PFSK-1 (cell line): ENCODE data around the gene FCGR2B.

Experiments
- POLR2AphosphoS5 ChIP-seq: IDR thresholded peaks from 2 replicates; pipeline ENCODE4 v1.6.1; 2012; ENCODE audit warnings: low read depth, mild to moderate bottlenecking, control low read depth, low read length, moderate library complexity
- REST ChIP-seq, 2 experiments: IDR thresholded peaks; 2 replicates each; pipeline versions ENCODE4 v1.6.1 to v1.8.0; 2011 to 2012; ENCODE audit warnings: low read depth in 2 of 2, low read length in 2 of 2, control low read depth in 1 of 2, inconsistent platforms in 1 of 2, mild to moderate bottlenecking in 1 of 2, moderate library complexity in 1 of 2; ENCODE audit not compliant: insufficient read depth in 1 of 2
- SIN3A ChIP-seq: IDR thresholded peaks from 2 replicates; pipeline ENCODE4 v1.6.1; 2012; ENCODE audit warnings: mild to moderate bottlenecking, low read length, moderate library complexity, borderline replicate concordance; ENCODE audit not compliant: insufficient read depth
- TAF1 ChIP-seq: IDR thresholded peaks from 2 replicates; pipeline ENCODE4 v1.6.1; 2012; ENCODE audit warnings: low read length, control low read depth, borderline replicate concordance; ENCODE audit not compliant: insufficient read depth

- TF ChIP-seq REST (IDR thresholded peaks at IDR 0.05; ENCODE audit: insufficient read depth in 1 of 2, low read depth in 2 of 2, low read length in 2 of 2) (no peak), POLR2AphosphoS5 (no peak), SIN3A (no peak), TAF1 (no peak)
These were observed 56.3 kb downstream of the FCGR2B start for GRCh38 chr1:161719325-161719611.
